Transverse colon (tissue), 3 donors: ENCODE results near the gene DPP9.

ENCODE experiments used
- CTCF ChIP-seq, 5 experiments: fragments of 200-600 bp in 3 of 5; fragments of 450-650 bp in 2 of 5; sonication (generic) in 3 of 5; IDR thresholded peaks; 1 replicate in 2 of 5; 2 replicates in 3 of 5; pipeline ENCODE4 v1.5.1; 2016 to 2017; ENCODE audit warnings: antibody characterized with exemption in 5 of 5, inconsistent platforms in 3 of 5, mild to moderate bottlenecking in 2 of 5, moderate library complexity in 1 of 5
- EP300 ChIP-seq: sonication (generic); formaldehyde crosslinking; IDR thresholded peaks from one replicate; pipeline ENCODE4 v1.6.1; 2017; ENCODE audit warnings: antibody characterized with exemption, low read depth

DNA sequence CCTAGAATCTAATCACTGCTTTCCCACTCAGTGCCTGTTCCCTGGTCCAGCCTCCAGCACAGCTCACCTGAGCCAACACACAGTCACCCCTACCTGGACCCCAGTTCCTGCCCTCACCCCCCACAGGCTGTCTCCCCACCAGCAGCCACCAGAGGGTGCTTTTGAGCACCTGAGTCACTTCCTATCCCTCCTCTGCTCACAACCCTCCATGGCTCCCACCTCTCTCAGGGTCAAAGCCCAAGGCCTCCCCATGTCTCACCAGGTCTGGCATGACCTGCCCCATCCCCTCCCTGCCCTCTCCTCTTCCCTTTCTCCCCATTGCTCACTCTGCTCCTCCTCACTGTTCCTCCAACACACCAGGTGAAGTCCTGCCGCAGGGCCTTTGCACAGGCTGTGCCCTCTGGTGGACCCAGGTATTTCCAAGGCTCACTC, 7.1 kb upstream of the DPP9 start:
- TF ChIP-seq CTCF (IDR thresholded peaks at IDR 0.05) (peak; percentile 38 to 51 (median 42)), EP300 (no peak)
